ENCODE data around the gene CAPN1. TPM values are rescaled to one million over a fixed set of nuclear protein-coding genes. Genes with fewer than 3 reads are reported as not detected.

CAPN1 gene
- total RNA-seq, 1 experiment from 2014 or later = 175 TPM

- H3K4me2 ChIP-seq (ENCODE audit: insufficient read depth, insufficient read length, low read length) = no peak overlapping the region
- no peak overlapping the region for H2BK120ac ChIP-seq (ENCODE audit: low read depth, low read length, poor library complexity, severe bottlenecking)
- H3K4ac ChIP-seq (ENCODE audit: low read depth, low read length) = no peak overlapping the region
- H3K9me3 ChIP-seq (ENCODE audit: control insufficient read depth, low read depth, low read length) = no peaks in the 10 kb centered on the region
- H2BK5ac ChIP-seq (ENCODE audit: insufficient read length, low read length) = no peak overlapping the region
- no peaks in the 10 kb centered on the region for H3K27me3 ChIP-seq (ENCODE audit: insufficient read depth, low read length)
- no peak overlapping the region for H3K18ac ChIP-seq (ENCODE audit: insufficient read length, low read depth, low read length)
- Mint-ChIP-seq H3K27me3 (ENCODE audit: low read depth) (no peaks in the 10 kb centered on the region), H3K4me3 (no peak overlapping the region), H3K36me3 (ENCODE audit: insufficient read depth in 1 of 3, low read depth in 3 of 3) (peaks cover 5 to 15% (median 6%) of the 10 kb centered on the region in 3 experiments; a peak in 5 of 7 replicates), H3K9me3 (peaks cover 0 to 3% of the 10 kb centered on the region in 2 experiments; a peak in 1 of 5 replicates), H3K27ac (peak overlapping the region in 1 of 3 experiments; percentile 45; a peak in 3 of 7 replicates), H3K4me1 (peaks cover 4 to 25% of the 10 kb centered on the region in 2 experiments)
- peaks cover 4% of the 10 kb centered on the region; the same call in 1 of the 2 replicates for H3K4me1 ChIP-seq (ENCODE audit: insufficient read depth, low read length)
- no peak for DNase-seq
- no peak overlapping the region for H3K27ac ChIP-seq (ENCODE audit: insufficient read length, low read depth, low read length)
- no CpG with 5 or more reads among the region's 3 CpGs for WGBS (ENCODE audit: extremely low coverage, insufficient read length, low lambda C conversion rate)
- no peak overlapping the region for H3K56ac ChIP-seq (ENCODE audit: insufficient read length, low read depth, low read length)
- no peak overlapping the region for H2AK5ac ChIP-seq (ENCODE audit: insufficient read length, low read length)
- H4K8ac ChIP-seq (replicated peaks; ENCODE audit: insufficient read length, low read depth, low read length) = no peak overlapping the region
- H3K79me1 ChIP-seq (ENCODE audit: insufficient read depth, low read depth, low read length, poor library complexity, severe bottlenecking) = no peaks in the 10 kb centered on the region
- peaks cover 6% of the 10 kb centered on the region for H3K23me2 ChIP-seq (ENCODE audit: insufficient read length, low read depth, low read length, poor library complexity, severe bottlenecking)
- no peaks in the 10 kb centered on the region for H3K79me2 ChIP-seq (ENCODE audit: insufficient read depth, low read length)
- H3K23ac ChIP-seq (ENCODE audit: insufficient read length, low read depth, low read length) = no peak overlapping the region
- TF ChIP-seq CTCF (conservative IDR thresholded peaks at IDR 0.05) = no peak
- H4K20me1 ChIP-seq (ENCODE audit: control insufficient read depth, insufficient read depth, insufficient read length) = no peaks in the 10 kb centered on the region
- no peak overlapping the region for H4K91ac ChIP-seq (ENCODE audit: insufficient read length, low read depth, low read length)
- H4K5ac ChIP-seq (ENCODE audit: insufficient read length, low read depth, low read length) = no peak overlapping the region
- H2AFZ ChIP-seq (ENCODE audit: low read length) = no peak overlapping the region
- H3T11ph ChIP-seq (ENCODE audit: low read length) = no peak overlapping the region
- H2BK12ac ChIP-seq (ENCODE audit: insufficient read length, low read depth, low read length) = no peak overlapping the region
- H3K14ac ChIP-seq (ENCODE audit: insufficient read depth, low read length) = no peak overlapping the region
- H3K9ac ChIP-seq (ENCODE audit: extremely low read depth, insufficient read length, low read length) = no peak overlapping the region
- H2BK20ac ChIP-seq (ENCODE audit: low read depth, low read length, poor library complexity, severe bottlenecking) = no peak overlapping the region
- no peak overlapping the region for H2BK15ac ChIP-seq (ENCODE audit: low read depth, low read length)
These were observed 38.1 kb downstream of the CAPN1 start for GRCh38 chr11:65219930-65220213.

Data from H9 (cell line).